ENCODE results near the gene SYN1.

DNA sequence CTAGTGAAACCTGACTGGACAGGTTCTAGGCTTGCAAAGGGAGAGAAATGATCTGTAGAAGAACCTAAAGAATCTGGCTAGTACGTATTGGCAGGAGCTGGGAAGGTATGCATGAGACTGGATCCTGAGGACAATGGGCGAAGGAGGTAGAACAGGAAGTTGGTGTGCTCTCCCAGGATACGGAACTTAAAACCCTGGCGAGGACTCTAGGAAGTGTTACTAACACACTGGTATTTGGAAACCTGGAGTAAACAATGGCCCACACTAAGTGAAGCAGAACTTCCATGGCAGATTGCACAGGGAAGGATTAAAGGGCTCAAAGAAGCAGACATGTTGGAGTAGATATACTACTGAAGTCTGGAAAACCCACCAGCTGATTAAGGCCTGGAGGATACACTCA is 9.1 kb downstream of the SYN1 start:
- TF ChIP-seq CHD2 (IDR thresholded peaks at IDR 0.05; ENCODE audit: low read length, partially characterized antibody) (no peak), MEF2A (IDR thresholded peaks at IDR 0.05; ENCODE audit: borderline replicate concordance, low read depth) (no peak), JUND (IDR thresholded peaks at IDR 0.05) (no peak), RCOR1 (IDR thresholded peaks at IDR 0.05; ENCODE audit: low read length) (no peak), YY1 (IDR thresholded peaks at IDR 0.05; ENCODE audit: low read depth) (no peak)
- TF ChIP-seq, protein P1, sequence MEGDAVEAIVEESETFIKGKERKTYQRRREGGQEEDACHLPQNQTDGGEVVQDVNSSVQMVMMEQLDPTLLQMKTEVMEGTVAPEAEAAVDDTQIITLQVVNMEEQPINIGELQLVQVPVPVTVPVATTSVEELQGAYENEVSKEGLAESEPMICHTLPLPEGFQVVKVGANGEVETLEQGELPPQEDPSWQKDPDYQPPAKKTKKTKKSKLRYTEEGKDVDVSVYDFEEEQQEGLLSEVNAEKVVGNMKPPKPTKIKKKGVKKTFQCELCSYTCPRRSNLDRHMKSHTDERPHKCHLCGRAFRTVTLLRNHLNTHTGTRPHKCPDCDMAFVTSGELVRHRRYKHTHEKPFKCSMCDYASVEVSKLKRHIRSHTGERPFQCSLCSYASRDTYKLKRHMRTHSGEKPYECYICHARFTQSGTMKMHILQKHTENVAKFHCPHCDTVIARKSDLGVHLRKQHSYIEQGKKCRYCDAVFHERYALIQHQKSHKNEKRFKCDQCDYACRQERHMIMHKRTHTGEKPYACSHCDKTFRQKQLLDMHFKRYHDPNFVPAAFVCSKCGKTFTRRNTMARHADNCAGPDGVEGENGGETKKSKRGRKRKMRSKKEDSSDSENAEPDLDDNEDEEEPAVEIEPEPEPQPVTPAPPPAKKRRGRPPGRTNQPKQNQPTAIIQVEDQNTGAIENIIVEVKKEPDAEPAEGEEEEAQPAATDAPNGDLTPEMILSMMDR (IDR thresholded peaks at IDR 0.05): no peak
- TF ChIP-seq, protein P2, sequence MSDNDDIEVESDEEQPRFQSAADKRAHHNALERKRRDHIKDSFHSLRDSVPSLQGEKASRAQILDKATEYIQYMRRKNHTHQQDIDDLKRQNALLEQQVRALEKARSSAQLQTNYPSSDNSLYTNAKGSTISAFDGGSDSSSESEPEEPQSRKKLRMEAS (IDR thresholded peaks at IDR 0.05; ENCODE audit: low read depth): no peak
